Measurements from ENCODE around the gene CA14. TPM values are rescaled to one million over a fixed set of nuclear protein-coding genes. Genes with fewer than 3 reads are reported as not detected.
"Not testable (repeated sequence)": the region's sequence is repeated elsewhere in the genome, so short reads cannot be mapped to it uniquely, and the experiment has no call there.

The CA14 gene
- total RNA-seq, 1 experiment from 2014 or later, result not detected

DNA sequence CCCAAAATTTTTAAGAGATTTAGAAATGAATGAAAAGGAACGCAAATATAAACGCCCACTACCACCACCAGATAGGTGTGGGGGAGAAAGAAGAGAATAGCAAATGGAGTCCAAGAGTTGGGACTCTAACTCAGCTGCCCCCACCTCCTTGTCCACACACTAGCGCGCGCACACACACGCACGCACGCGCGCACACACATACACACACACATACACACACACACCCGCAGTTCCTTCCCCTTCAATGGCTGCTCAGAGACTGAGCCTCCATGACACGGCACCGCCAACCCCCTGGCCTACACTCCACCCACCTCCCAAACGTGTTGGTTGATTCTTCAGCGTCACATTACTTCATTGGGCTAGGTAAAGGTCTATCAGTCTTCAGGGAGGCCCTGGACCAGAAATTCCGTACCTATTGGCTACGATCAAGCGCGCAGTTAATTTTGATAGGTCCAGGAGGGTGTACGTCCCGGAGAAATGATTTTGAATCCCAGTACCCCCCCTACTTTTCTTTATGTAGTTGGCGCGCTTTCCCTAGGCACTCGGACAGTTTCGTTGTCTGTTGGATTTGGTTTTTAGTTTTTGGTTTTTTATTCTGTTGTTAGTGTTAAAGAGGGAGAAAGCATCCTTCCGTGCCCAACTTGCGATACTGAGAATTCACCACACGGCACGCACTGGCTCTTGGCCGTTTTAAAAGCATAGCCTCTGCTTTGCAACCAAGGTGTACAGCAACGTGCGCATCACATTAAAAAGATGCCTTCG lies 21.5 kb upstream of the CA14 start, which contains the start of gene ANP32E:
ANP32E (minus strand) TSS at position 261 of the 762 bp plus-strand sequence. CDS start 326 bp downstream, outside the sequence.
- DNase-seq (ENCODE audit: low spot score), result peak; percentile 100

- no peak for DNase-seq (ENCODE audit: low spot score)
Measured at GRCh38 chr1:150236614-150237100, 20.9 kb upstream of the CA14 start.

GRCh38 chr1:150237176-150237575 lies 20.4 kb upstream of the CA14 start:
- not testable (repeated sequence) for DNase-seq (ENCODE audit: low spot score)

DNA sequence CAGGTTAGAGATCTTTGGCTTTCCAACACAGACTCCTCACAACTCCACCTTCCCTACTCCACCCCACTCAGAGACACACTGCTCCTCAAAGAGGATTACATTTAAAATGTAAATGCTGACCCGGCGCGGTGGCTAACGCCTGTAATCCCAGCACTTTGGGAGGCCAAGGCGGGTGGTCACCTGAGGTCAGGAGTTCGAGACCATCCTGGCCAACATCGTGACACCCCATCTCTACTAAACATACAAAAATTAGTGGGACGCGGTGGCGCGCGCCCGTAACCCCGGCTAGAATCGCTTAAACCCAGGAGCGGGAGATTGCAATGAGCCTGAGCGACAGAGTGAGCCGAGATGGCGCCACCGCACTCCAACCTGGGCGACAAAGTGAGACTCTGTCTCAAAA lies 19.8 kb upstream of the CA14 start:
- no peak for DNase-seq (ENCODE audit: low spot score)

GRCh38 chr1:150243003-150243402 lies 14.6 kb upstream of the CA14 start:
- no peak for DNase-seq (ENCODE audit: low spot score)

DNA sequence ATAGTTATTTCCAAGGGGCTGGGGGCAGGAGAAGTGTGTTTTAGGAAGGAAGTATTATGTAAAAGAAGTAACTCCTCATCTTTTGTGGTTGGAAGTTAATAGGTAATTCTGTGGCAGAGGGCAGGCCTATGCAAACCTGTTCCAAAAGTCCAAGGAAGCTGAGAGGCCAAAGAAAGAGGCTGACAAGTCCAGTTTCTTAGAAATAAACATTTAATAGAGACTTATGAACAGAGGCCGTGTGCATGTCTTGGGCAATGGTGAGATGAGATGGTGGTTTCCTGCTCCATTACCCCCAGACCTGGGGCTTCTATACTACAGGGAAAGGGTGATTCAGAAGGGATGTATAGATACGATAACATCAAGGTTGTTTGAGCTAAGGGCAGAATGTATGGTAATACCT lies 7.6 kb upstream of the CA14 start:
- no peak for DNase-seq (ENCODE audit: low spot score)

DNA sequence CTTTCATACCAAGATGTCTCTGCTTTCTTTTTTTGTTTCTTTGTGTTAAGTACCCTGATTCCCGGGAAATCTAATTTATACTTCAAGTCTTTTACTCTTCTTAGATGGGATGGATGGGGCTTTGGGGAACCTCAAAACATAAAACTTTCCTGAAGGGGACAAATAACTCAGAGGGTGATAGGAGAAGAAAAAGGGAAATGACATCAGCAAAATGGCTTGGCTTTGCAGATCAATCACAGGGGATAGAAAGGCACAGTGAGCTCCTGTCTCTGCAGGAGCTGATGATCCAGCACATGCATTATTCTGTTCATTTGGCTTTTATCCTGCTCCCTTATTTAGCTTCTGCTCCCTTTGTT lies 1.4 kb upstream of the CA14 start:
- no peak for DNase-seq (ENCODE audit: low spot score)

- no peak for DNase-seq (ENCODE audit: low spot score)
Measured at GRCh38 chr1:150256554-150257341, 826 bp upstream of the CA14 start.

DNA sequence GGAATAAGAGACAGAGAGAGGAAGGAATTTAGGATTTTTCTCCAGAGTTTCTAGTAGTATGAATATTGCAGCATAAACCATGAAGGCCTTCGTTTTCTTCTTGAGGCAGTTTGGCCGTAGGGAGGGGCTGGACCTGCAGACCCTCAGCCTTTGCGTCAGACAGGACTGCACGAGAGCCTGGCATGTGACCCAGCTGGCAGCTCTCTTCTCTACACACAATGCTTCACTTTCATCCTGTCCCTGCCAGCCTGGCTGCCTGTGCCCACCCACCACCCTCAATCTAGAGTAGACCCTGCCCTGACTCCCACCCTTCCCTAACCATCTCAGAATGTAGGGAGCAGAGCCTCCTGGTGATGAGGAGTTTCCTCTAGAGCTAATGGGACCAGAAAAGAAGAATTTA lies 1.6 kb downstream of the CA14 start:
- DNase-seq (ENCODE audit: low spot score), result no peak

DNA sequence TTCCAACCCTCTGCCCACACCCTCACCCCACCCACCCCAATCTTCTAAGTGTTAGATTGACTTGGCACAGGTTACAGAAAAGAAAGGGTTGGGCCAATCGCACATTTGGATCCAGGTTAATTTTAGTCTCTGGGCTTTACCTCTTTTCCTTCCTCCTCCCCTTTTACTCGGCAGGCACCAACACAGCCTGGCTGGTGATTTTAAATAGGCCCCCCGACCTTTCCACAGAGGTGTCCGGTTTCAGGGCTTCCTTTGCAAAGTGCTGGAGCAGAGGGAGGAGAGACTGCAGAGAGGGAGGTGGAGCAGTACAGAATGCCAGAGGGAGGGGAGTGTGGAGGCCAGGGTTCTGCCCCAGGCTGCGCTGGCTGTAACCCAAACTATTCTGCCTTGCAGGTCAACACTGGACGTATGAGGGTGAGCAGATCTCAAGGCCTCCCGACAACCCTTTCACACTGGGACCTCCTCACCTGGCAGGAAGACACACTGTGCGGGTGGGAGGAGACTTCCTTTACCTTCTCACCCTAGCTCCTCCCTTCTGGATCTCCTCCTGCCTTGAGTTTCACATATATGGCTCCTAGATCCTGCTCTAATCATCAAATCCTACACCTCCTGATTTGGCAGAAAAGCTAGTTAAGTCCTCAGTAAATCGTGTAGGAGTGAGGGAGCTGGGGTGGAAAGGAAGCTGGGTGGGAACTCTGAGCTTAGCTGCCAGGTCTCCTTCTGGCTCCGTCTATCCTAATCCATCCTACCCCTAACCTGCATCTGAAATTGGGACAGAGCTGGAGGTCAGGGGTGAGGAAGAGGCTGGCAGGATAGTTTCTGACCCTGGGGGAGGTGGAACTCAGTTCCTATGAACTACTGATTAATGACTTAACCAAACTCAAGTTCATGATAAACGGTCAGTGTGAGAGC lies 2.4 kb downstream of the CA14 start:
- no peak for DNase-seq (ENCODE audit: low spot score)

DNA sequence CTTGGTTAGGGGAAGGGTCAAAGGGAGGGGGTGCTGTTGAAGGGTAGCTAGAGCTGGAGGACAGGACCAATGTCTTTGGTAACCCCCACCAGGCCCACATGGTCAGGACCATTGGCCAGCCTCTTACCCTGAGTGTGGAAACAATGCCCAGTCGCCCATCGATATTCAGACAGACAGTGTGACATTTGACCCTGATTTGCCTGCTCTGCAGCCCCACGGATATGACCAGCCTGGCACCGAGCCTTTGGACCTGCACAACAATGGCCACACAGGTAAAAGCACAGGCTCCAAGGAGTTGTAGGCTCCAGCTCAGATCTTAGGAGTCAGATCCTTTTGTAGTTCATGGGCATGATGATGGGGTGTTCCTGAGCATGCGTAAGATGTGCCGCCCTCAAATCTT lies 3.8 kb downstream of the CA14 start:
- DNase-seq (ENCODE audit: low spot score), result no peak

DNA sequence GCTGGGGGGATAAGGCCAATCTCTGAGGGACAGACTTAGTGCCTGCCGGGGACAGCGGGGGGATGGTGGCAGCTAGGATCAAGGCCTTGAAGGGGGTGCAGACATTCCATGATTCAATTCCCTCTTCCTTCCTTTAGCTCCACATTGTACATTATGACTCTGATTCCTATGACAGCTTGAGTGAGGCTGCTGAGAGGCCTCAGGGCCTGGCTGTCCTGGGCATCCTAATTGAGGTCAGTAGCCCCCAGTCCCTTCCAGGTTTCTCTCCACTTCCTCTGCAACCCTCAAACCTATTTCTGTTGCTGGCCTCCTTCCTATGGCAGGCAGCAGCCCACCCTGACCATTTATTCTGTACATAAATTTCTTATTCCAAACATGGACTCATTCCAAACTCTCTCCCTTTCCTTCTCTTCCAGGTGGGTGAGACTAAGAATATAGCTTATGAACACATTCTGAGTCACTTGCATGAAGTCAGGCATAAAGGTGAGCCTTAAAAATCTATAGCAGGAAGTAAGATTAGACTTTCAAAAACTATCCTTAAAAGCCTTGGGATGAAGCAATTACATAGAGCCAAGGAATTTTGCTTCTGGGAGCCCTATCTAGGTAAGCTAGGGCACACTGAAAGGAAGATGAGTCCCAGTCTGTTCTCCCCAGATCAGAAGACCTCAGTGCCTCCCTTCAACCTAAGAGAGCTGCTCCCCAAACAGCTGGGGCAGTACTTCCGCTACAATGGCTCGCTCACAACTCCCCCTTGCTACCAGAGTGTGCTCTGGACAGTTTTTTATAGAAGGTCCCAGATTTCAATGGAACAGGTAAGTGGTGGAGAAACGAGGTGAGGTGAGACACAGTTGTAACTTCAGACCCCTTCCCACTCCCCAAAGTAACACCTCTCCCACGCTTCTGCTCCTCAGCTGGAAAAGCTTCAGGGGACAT lies 5.1 kb downstream of the CA14 start:
- no peak for DNase-seq (ENCODE audit: low spot score)

- no peak for DNase-seq (ENCODE audit: low spot score)
Measured at GRCh38 chr1:150263549-150263948, 6.0 kb downstream of the CA14 start.

DNA sequence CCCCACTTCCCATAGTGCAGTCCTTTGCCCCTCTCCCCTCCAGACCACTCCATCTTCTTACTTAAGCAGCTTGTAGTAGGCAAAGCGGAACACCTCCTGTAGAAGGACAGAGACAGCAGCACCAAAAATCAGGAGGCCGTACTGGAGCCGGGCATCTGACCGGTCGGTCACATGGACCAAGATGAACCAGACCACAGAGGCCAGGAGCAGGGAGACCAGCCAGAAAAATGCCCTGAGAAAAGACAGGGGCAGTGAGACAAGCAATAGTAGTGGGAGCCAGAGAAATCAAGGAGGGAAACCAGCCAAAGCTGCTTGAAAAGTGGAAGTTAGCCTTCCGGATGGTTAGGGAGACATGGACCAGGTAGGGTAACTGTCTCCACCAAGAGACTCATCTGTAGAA lies 10.3 kb downstream of the CA14 start:
- no peak for DNase-seq (ENCODE audit: low spot score)

GRCh38 chr1:150268340-150268704 lies 10.7 kb downstream of the CA14 start:
- DNase-seq (ENCODE audit: low spot score), result peak; percentile 44

DNA sequence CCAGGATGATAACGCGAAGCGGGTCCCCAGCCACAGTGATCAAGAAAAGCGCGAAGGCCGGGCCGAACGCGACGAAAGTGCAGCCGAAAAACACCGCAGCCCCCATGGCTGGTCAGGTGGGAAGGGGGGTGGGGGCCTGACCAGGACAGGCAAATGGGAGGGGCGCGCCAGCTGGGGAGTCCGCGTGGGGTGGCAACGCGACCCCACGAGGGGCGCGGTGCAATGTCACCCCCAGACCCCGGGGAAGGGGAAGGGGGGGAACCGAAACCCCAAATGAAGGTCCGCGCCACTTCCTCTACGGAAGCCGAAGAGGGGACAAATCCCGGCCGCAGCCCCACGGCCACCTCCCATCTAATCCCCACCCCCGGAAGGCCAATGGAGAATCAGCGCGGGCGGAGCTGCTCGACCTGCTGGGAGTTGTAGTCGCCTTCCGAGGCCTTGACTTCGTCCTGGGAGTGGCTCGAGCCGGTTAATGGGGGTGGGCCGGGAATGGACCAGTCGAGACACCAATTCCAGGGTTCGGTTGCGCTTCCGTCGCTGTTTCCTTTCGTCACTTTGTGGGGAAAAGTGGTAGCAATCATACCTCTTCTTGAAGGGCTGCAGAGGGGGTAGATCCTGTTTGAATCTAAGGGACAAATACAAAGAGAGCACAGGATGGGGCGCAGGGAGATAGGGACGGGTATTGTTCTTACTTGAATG lies 11.3 kb downstream of the CA14 start, which contains the start of gene APH1A:
APH1A (minus strand) TSS at position 312 of the 699 bp plus-strand sequence; CDS start at position 106, 206 bp downstream.
- DNase-seq (ENCODE audit: low spot score), result peak; percentile 98

DNA sequence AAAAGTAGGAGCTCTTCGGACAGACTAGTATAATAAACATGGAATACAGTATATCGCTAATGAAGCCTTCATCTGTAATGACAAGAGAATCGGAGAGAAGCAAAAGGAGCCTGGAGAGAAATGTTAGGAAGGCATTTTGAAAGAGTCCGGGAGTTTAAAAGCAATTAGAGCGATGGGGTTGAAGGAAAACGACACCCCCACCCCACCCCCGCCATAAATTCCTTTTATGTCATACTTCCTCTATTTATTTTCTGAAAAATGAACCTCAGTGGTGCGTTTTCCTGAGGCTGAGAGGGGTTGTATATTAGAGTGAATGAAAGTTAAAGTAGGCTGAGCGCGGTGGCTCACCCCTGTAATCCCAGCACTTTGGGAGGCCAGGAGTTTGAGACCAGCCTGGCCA lies 11.9 kb downstream of the CA14 start:
- no peak for DNase-seq (ENCODE audit: low spot score)

DNA sequence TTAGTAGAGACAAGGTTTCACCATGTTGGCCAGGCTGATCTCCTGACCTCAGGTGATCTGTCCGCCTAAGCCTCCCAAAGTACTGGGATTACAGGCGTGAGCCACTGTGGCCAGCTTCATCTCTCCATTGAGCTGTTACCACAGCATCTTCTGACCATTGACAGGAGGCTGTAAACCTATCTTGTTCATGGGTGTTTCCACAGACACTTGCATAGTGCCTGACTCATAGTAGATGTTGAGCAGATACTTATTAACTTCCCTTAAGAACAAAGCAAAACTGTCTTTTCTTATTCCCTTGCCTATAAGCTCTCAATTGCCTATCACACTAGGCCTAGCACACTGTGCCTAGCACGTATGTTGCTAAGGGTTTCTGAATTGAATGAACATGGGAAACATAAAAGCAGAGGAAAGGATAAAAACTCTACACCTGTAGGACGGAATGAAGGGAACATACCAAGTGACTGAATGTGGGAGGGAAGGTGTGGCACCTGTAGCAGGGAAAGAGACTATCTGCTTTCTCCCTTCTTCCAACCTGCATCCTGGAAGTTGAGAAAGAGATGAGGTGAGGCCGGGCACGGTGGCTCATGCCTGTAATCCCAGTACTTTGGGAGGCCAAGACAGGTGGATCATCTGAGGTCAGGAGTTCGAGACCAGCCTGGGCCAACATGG lies 13.9 kb downstream of the CA14 start:
- no peak for DNase-seq (ENCODE audit: low spot score)

DNA sequence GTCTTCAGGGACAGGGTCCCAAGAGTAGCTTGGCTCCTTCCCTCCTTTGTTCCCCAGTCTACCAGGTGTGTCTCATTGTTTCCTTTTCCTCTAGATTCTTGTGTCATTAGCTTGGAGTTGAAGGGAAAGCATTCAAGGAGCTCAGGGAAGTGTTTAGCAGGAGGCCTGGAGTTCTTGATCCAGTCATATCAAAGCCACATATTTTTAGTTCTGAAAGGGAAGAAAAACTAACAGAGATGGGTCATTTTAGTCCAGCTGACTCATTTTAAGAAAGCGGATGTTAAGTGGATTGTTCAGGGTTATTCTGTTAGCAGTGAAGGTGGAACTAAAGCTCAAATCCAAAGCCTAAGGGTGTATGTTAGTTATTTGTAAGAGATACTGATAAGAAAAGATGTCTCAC lies 15.7 kb downstream of the CA14 start:
- no peak for DNase-seq (ENCODE audit: low spot score)

All from A172 (cell line).